CD4-positive, CD25-positive, alpha-beta regulatory T cell (primary cell): Measurements from ENCODE around the gene ABCA8. TPM values are rescaled to one million over a fixed set of nuclear protein-coding genes. Genes with fewer than 3 reads are reported as not detected.
"Not testable (repeated sequence)": the region's sequence is repeated elsewhere in the genome, so short reads cannot be mapped to it uniquely, and the experiment has no call there.

Experiments used
- ATAC-seq, 2 donors: fragments of 150-1000 bp; cut with Tn5 transposase; one replicate each; pipeline ENCODE4 v1.10.0; 2021; ENCODE audit warnings: low read depth in 2 of 2, moderate number of reproducible peaks in 2 of 2, moderate library complexity in 1 of 2
- DNase-seq, 3 donors: peaks; one replicate each; pipeline versions ENCODE4 v3.0.0 to v3.0.0-alpha.2; 2012 to 2022; ENCODE audit warnings: mixed read lengths in 1 of 3
- H3K27ac ChIP-seq: one replicate; pipeline ENCODE4 v1.7.0; 2013; ENCODE audit warnings: mild to moderate bottlenecking, low read length; ENCODE audit not compliant: insufficient read depth, poor library complexity, severe bottlenecking
- H3K27me3 ChIP-seq: one replicate; pipeline ENCODE4 v1.7.0; 2013; ENCODE audit warnings: low read length; ENCODE audit not compliant: control insufficient read depth, insufficient read depth
- H3K36me3 ChIP-seq: one replicate; pipeline ENCODE4 v1.7.0; 2013; ENCODE audit warnings: mild to moderate bottlenecking, low read length, moderate library complexity; ENCODE audit not compliant: control insufficient read depth, insufficient read depth
- H3K4me1 ChIP-seq: 2 replicates; pipeline ENCODE4 v1.7.0; 2013; ENCODE audit warnings: mild to moderate bottlenecking, low read length; ENCODE audit not compliant: insufficient read depth, control insufficient read depth, poor library complexity, severe bottlenecking
- H3K4me3 ChIP-seq: one replicate; pipeline ENCODE4 v1.7.0; 2013; ENCODE audit warnings: low read depth, mild to moderate bottlenecking, low read length, moderate library complexity
- H3K9me3 ChIP-seq, 2 experiments: 1 replicate in 1 of 2; 2 replicates in 1 of 2; pipeline ENCODE4 v1.7.0; 2013; ENCODE audit warnings: low read length in 2 of 2, mild to moderate bottlenecking in 1 of 2, moderate library complexity in 1 of 2; ENCODE audit not compliant: control insufficient read depth in 2 of 2
- H3K27ac Mint-ChIP-seq, 3 donors: one replicate each; pipeline ENCODE4 v1.8.0; 2020 to 2022; ENCODE audit warnings: mild to moderate bottlenecking in 3 of 3, mixed read lengths in 3 of 3, moderate library complexity in 2 of 3
- H3K27me3 Mint-ChIP-seq: one replicate; pipeline ENCODE4 v1.8.0; 2022; ENCODE audit warnings: mild to moderate bottlenecking, mixed read lengths
- H3K36me3 Mint-ChIP-seq: one replicate; pipeline ENCODE4 v1.8.0; 2020; ENCODE audit warnings: mixed read lengths
- H3K4me1 Mint-ChIP-seq, 4 donors: one replicate each; pipeline ENCODE4 v1.8.0; 2020 to 2022; ENCODE audit warnings: mixed read lengths in 4 of 4, mild to moderate bottlenecking in 1 of 4
- H3K4me3 Mint-ChIP-seq, 4 donors: one replicate each; pipeline ENCODE4 v1.8.0; 2020 to 2022; ENCODE audit warnings: mild to moderate bottlenecking in 4 of 4, mixed read lengths in 4 of 4, moderate library complexity in 3 of 4
- H3K9me3 Mint-ChIP-seq, 7 donors: one replicate each; pipeline ENCODE4 v1.8.0; 2020 to 2022; ENCODE audit warnings: mixed read lengths in 7 of 7, mild to moderate bottlenecking in 3 of 7, moderate library complexity in 2 of 7
- polyA plus RNA-seq, 4 donors: library from polyadenylated mRNA; unstranded; fragments of 300-500 nt; fragmentation: Illumina TruSeq; gene quantifications; one replicate each; pipeline ENCODE4 v1.2.3, GENCODE V29; 2021
- total RNA-seq: library from RNA; stranded (reverse); gene quantifications from one replicate; pipeline ENCODE4 v1.2.3, GENCODE V29; 2022

The ABCA8 gene
- total and polyA plus RNA-seq, 5 donors from 2014 or later = not detected

DNA sequence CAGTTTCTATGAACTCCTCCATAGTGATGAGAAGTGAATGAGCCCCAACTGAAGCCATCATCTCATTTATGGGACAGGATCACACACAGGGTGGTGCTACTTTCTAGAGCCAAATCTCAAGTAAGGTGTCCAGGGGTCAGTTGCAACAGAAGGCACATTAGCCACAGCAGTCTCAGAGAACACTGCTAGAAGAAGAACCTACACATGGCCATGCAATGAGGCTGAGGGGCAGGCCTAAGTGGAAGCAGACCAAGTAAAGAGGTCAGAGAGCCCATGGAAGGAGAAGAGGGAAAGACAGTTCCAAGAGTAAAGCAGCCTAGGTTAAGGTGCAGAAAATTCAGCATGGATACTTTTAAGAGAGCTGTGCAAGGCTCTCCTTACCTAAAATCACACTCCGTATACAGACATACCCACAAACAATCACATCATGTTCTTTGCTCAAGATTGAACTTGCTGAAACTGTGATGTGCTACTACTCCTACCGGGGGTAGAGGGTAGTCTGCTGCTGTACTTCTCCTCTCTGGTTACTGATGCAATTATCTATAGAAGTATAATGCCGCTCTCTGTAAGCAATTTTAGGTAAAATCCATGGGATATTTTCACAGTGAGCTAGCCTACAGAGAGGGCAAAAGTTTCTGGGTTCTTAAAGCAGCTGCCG is 1.7 kb downstream of the ABCA8 start:
- no peak overlapping the region for H3K27ac Mint-ChIP-seq
- no peaks in the 10 kb centered on the region for H3K27me3 Mint-ChIP-seq
- no peak for ATAC-seq

GRCh38 chr17:68950725-68951124 is 4.5 kb downstream of the ABCA8 start:
- Mint-ChIP-seq H3K27ac (no peak overlapping the region), H3K4me3 (no peak overlapping the region), H3K27me3 (no peaks in the 10 kb centered on the region), H3K36me3 (no peaks in the 10 kb centered on the region), H3K4me1 (no peaks in the 10 kb centered on the region), H3K9me3 (peaks cover 0 to 6% (median 0%) of the 10 kb centered on the region in 7 donors)
- Histone ChIP-seq H3K4me3 (no peak overlapping the region), H3K36me3 (no peaks in the 10 kb centered on the region), H3K9me3 (no peaks in the 10 kb centered on the region), H3K4me1 (no peaks in the 10 kb centered on the region), H3K27ac (no peak overlapping the region), H3K27me3 (no peaks in the 10 kb centered on the region)
- ATAC-seq (no peak), DNase-seq (no peak)

More for the DNA sequence above, 1.7 kb downstream of the ABCA8 start:
- H3K27ac ChIP-seq = no peak overlapping the region
- no peaks in the 10 kb centered on the region for H3K4me1 Mint-ChIP-seq
- H3K4me3 Mint-ChIP-seq = no peak overlapping the region
- H3K36me3 ChIP-seq = no peaks in the 10 kb centered on the region
- H3K36me3 Mint-ChIP-seq = no peaks in the 10 kb centered on the region
- no peaks in the 10 kb centered on the region for H3K4me1 ChIP-seq
- no peak overlapping the region for H3K4me3 ChIP-seq
- H3K9me3 ChIP-seq = no peaks in the 10 kb centered on the region
- H3K9me3 Mint-ChIP-seq = peaks cover 0 to 3% (median 0%) of the 10 kb centered on the region in 7 donors
- no peak for DNase-seq
- no peaks in the 10 kb centered on the region for H3K27me3 ChIP-seq

DNA sequence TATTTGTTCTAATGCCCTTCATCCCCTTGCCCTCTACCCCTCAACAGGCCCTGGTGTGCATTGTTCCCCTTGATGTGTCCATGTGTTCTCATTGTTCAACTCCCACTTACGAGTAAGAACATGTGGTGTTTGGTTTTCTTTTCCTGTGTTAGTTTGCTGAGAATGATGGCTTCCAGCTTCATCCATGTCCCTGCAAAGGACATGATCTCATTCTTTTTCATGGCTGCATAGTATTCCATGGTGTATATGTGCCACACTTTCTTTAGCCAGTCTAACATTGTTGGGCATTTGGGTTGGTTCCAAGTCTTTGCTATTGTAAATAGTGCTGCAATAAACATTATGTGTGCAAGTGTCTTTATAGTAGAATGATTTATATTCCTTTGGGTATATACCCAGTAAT is 7.3 kb downstream of the ABCA8 start:
- not testable (repeated sequence) for H3K4me3 Mint-ChIP-seq, H3K9me3 ChIP-seq, H3K4me1 Mint-ChIP-seq, H3K4me1 ChIP-seq, H3K4me3 ChIP-seq, DNase-seq, H3K36me3 Mint-ChIP-seq, H3K36me3 ChIP-seq, H3K9me3 Mint-ChIP-seq, H3K27me3 Mint-ChIP-seq, H3K27me3 ChIP-seq, ATAC-seq, H3K27ac Mint-ChIP-seq, H3K27ac ChIP-seq

DNA sequence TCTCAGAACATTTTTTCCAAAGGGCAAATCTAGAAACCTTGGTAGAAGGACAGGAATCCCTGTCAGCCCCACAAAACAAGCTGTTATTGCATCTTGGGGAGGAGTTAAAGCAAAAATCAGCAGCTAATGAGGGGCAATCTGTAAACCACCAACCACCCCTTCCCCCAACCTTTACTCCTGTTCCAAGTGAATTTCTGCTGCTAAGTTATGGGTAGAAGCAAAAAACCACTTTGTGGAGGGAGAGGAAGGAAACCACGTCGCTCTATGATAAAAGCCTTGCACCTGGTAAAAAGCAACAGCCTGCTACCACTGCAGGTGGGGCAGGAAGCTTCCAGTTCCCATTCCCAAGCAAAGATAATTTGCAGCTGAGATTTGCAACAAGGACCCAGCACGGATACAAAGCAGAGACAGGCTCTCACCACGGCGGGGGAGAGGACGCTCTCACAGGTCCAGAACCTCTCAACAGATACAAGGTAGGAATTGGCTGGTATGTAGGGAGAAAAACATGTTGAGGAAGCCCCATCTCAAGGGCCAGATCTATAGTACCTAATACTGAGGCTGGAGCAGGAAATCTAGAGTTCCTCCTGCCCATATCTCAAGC is 10.7 kb downstream of the ABCA8 start:
- H3K27ac ChIP-seq = no peak overlapping the region
- DNase-seq (no peak), ATAC-seq (no peak)
- no peaks in the 10 kb centered on the region for H3K36me3 ChIP-seq
- no peaks in the 10 kb centered on the region for H3K27me3 Mint-ChIP-seq
- peaks cover 0 to 9% (median 2%) of the 10 kb centered on the region in 7 donors for H3K9me3 Mint-ChIP-seq
- no peak overlapping the region for H3K4me3 Mint-ChIP-seq
- H3K4me1 Mint-ChIP-seq = no peaks in the 10 kb centered on the region
- no peaks in the 10 kb centered on the region for H3K36me3 Mint-ChIP-seq
- H3K27me3 ChIP-seq = no peaks in the 10 kb centered on the region
- H3K4me3 ChIP-seq = no peak overlapping the region
- no peak overlapping the region for H3K27ac Mint-ChIP-seq
- no peaks in the 10 kb centered on the region for H3K4me1 ChIP-seq
- H3K9me3 ChIP-seq = no peaks in the 10 kb centered on the region

DNA sequence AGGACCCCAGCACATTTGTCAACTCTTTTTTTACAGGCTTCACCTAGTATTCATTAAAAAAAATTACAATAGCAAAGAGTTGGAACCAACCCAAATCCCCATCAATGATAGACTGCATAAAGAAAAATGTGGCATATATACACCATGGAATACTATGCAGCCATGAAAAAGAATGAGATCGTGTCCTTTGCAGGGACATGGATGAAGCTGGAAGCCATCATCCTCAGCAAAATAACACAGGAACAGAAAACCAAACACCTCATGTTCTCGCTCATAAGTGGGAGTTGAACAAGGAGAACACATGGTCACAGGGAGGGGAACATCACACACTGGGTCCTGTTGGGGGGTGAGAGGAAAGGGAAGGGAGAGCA is 11.4 kb downstream of the ABCA8 start:
- not testable (repeated sequence) for H3K27ac Mint-ChIP-seq, ATAC-seq, H3K9me3 ChIP-seq

GRCh38 chr17:68943123-68943811 is 11.9 kb downstream of the ABCA8 start:
- Mint-ChIP-seq H3K9me3 (peaks cover 0 to 6% (median 1%) of the 10 kb centered on the region in 7 donors), H3K36me3 (no peaks in the 10 kb centered on the region), H3K4me3 (no peak overlapping the region), H3K27ac (no peak overlapping the region), H3K4me1 (no peaks in the 10 kb centered on the region), H3K27me3 (peaks cover 7% of the 10 kb centered on the region)
- Histone ChIP-seq H3K4me1 (no peaks in the 10 kb centered on the region), H3K27ac (no peak overlapping the region), H3K9me3 (no peaks in the 10 kb centered on the region), H3K27me3 (no peaks in the 10 kb centered on the region), H3K36me3 (no peaks in the 10 kb centered on the region), H3K4me3 (no peak overlapping the region)
- DNase-seq = no peak
- ATAC-seq = no peak

More for the DNA sequence above, 11.4 kb downstream of the ABCA8 start:
- H3K27me3 Mint-ChIP-seq, DNase-seq, H3K4me3 ChIP-seq, H3K4me1 ChIP-seq, H3K27ac ChIP-seq, H3K9me3 Mint-ChIP-seq, H3K27me3 ChIP-seq, H3K4me1 Mint-ChIP-seq, H3K36me3 Mint-ChIP-seq, H3K4me3 Mint-ChIP-seq, H3K36me3 ChIP-seq: not testable (repeated sequence)

GRCh38 chr17:68942389-68942788 is 12.8 kb downstream of the ABCA8 start:
- Histone ChIP-seq H3K4me3 (no peak overlapping the region), H3K27me3 (no peaks in the 10 kb centered on the region), H3K36me3 (no peaks in the 10 kb centered on the region), H3K27ac (no peak overlapping the region), H3K9me3 (no peaks in the 10 kb centered on the region), H3K4me1 (no peaks in the 10 kb centered on the region)
- no peaks in the 10 kb centered on the region for H3K4me1 Mint-ChIP-seq
- no peaks in the 10 kb centered on the region for H3K36me3 Mint-ChIP-seq
- peaks cover 0 to 6% (median 0%) of the 10 kb centered on the region in 7 donors for H3K9me3 Mint-ChIP-seq
- no peak overlapping the region for H3K27ac Mint-ChIP-seq
- H3K4me3 Mint-ChIP-seq = no peak overlapping the region
- H3K27me3 Mint-ChIP-seq = peaks cover 7% of the 10 kb centered on the region
- ATAC-seq (no peak), DNase-seq (no peak)

GRCh38 chr17:68941761-68942160 is 13.4 kb downstream of the ABCA8 start:
- Mint-ChIP-seq H3K4me3 (no peak overlapping the region), H3K27me3 (peaks cover 7% of the 10 kb centered on the region), H3K9me3 (peaks cover 0 to 6% (median 0%) of the 10 kb centered on the region in 7 donors), H3K36me3 (no peaks in the 10 kb centered on the region), H3K27ac (no peak overlapping the region), H3K4me1 (no peaks in the 10 kb centered on the region)
- Histone ChIP-seq H3K4me1 (no peaks in the 10 kb centered on the region), H3K9me3 (no peaks in the 10 kb centered on the region), H3K4me3 (no peak overlapping the region), H3K27ac (no peak overlapping the region), H3K27me3 (no peaks in the 10 kb centered on the region), H3K36me3 (no peaks in the 10 kb centered on the region)
- ATAC-seq (no peak), DNase-seq (no peak)
